HepG2 (cell line): Measurements from ENCODE around the gene ISG20L2. TPM values are rescaled to one million over a fixed set of nuclear protein-coding genes. Genes with fewer than 3 reads are reported as not detected.
A peak's percentile ranks its signal among the peaks of the same experiment; 100 is the strongest.

Experiments used
- HOMEZ ChIP-seq: IDR thresholded peaks from 2 replicates; pipeline ENCODE4 v1.6.1; 2016; ENCODE audit warnings: low read depth
- HOXA7 ChIP-seq: sonication (generic); formaldehyde crosslinking; IDR thresholded peaks from 2 replicates; pipeline ENCODE4 v1.8.1; 2022; ENCODE audit warnings: mild to moderate bottlenecking, missing genetic modification reagents, moderate library complexity
- HOXD1 ChIP-seq: sonication (generic); formaldehyde crosslinking; IDR thresholded peaks from 2 replicates; pipeline ENCODE4 v1.5.0; 2020; ENCODE audit warnings: missing genetic modification reagents
- JARID2 ChIP-seq: sonication (generic); formaldehyde crosslinking; IDR thresholded peaks from 2 replicates; pipeline ENCODE4 v1.8.1; 2023; ENCODE audit warnings: missing genetic modification reagents, inconsistent platforms; ENCODE audit not compliant: insufficient replicate concordance
- JUN ChIP-seq: sonication (generic); formaldehyde crosslinking; IDR thresholded peaks from 2 replicates; pipeline ENCODE4 v1.4.0; 2020; ENCODE audit warnings: mild to moderate bottlenecking, missing genetic modification reagents
- MXD4 ChIP-seq: IDR thresholded peaks from 2 replicates; pipeline ENCODE4 v1.6.1; 2016; ENCODE audit warnings: mild to moderate bottlenecking, missing biosample characterization, missing genetic modification reagents
- SIN3A ChIP-seq: IDR thresholded peaks from 2 replicates; pipeline ENCODE4 v1.6.1; 2011; ENCODE audit warnings: low read depth, mild to moderate bottlenecking, control low read depth, low read length, borderline replicate concordance
- TOPORS ChIP-seq: sonication (generic); formaldehyde crosslinking; IDR thresholded peaks from 2 replicates; pipeline ENCODE4 v1.8.0; 2023; ENCODE audit warnings: mild to moderate bottlenecking, missing genetic modification reagents
- TRAFD1 ChIP-seq: sonication (generic); formaldehyde crosslinking; IDR thresholded peaks from 2 replicates; pipeline ENCODE4 v1.5.1; 2020; ENCODE audit warnings: missing genetic modification reagents, mild to moderate bottlenecking, borderline replicate concordance
- U2AF2 ChIP-seq: fragments of 200-400 bp; formaldehyde crosslinking; IDR thresholded peaks from 2 replicates; pipeline ENCODE4 v1.6.1; 2017; ENCODE audit warnings: low read depth, mild to moderate bottlenecking, low read length
- ZNF766 ChIP-seq: sonication (generic); formaldehyde crosslinking; IDR thresholded peaks from 2 replicates; pipeline ENCODE4 v1.5.0; 2020; ENCODE audit warnings: missing genetic modification reagents, borderline replicate concordance
- polyA plus RNA-seq, 8 experiments: library from polyadenylated mRNA; depleted of rRNA in 3 of 8; stranded (reverse) in 7 of 8; unstranded in 1 of 8; fragments of >200 nt; fragmentation: Illumina TruSeq in 4 of 8; extraction: Trizol in 4 of 8; gene quantifications; 2 replicates each; pipeline versions ENCODE4 v1.2.1 to v1.2.3, GENCODE V29; 2011 to 2016; ENCODE audit warnings: low read depth in 4 of 8, missing spikeins in 1 of 8, mixed read lengths in 1 of 8; ENCODE audit not compliant: insufficient read depth in 1 of 8
- total RNA-seq, 5 experiments: library from RNA; depleted of rRNA; stranded (reverse); fragments of >200 nt; fragmentation: Illumina TruSeq; extraction: Trizol; gene quantifications; 2 replicates each; pipeline ENCODE4 v1.2.3, GENCODE V29; 2016; ENCODE audit warnings: low read depth in 1 of 5
- TF ChIP-seq, protein P1 (sequence below): sonication (generic); formaldehyde crosslinking; IDR thresholded peaks from 2 replicates; pipeline ENCODE4 v1.4.0; 2020; ENCODE audit warnings: missing genetic modification reagents, borderline replicate concordance
- TF ChIP-seq, protein P2 (sequence below): sonication (generic); formaldehyde crosslinking; IDR thresholded peaks from 2 replicates; pipeline ENCODE4 v1.4.0; 2020; ENCODE audit warnings: missing genetic modification reagents
- TF ChIP-seq, protein P3 (sequence below): sonication (generic); formaldehyde crosslinking; IDR thresholded peaks from 2 replicates; pipeline ENCODE4 v1.4.0; 2020; ENCODE audit warnings: mild to moderate bottlenecking, missing genetic modification reagents

The ISG20L2 gene
- total and polyA plus RNA-seq, 2 of the 13 experiments (the other 11 are each of a cell fraction or from before 2014, with no cell fraction given), result 19.8 to 21.3 TPM

DNA sequence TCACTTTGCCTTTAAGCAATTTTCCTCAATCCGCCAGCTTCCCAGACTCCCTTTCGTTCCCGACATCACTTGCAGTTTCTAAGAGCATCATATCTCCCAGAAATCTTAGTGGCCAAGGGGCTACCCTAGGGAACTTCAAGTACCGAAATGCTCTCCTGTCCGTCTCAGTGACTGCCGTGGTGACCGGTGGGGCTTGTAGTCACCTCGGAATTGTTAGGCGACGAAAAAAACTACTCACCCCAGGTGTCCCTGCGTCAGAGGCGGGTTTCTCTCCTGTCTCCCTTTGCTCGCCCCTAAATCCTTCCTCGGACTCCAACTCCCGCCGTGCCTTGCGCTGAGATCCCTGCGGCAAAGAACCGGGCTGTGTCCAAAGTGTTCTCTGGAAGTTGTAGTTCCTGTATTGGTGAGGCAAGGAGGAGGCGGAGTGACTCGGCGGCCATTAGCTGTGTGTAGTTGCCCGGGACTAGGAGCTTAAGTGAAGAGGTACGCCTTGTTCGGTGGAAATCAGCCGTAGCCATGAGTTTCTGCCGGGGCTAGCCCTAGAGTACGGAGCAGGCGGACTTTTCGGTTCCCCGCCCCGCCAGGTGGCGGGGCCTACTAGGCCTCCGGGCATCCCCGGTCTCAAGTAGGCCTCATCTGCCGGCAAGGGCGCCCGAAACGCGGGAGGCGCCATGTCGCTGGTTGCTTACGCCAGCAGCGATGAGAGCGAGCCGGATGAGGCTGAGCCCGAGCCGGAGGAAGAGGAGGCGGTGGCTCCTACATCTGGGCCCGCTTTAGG, 38.7 kb upstream of the ISG20L2 start, which contains the start of gene PRCC (continued):
- TF ChIP-seq, protein P1, sequence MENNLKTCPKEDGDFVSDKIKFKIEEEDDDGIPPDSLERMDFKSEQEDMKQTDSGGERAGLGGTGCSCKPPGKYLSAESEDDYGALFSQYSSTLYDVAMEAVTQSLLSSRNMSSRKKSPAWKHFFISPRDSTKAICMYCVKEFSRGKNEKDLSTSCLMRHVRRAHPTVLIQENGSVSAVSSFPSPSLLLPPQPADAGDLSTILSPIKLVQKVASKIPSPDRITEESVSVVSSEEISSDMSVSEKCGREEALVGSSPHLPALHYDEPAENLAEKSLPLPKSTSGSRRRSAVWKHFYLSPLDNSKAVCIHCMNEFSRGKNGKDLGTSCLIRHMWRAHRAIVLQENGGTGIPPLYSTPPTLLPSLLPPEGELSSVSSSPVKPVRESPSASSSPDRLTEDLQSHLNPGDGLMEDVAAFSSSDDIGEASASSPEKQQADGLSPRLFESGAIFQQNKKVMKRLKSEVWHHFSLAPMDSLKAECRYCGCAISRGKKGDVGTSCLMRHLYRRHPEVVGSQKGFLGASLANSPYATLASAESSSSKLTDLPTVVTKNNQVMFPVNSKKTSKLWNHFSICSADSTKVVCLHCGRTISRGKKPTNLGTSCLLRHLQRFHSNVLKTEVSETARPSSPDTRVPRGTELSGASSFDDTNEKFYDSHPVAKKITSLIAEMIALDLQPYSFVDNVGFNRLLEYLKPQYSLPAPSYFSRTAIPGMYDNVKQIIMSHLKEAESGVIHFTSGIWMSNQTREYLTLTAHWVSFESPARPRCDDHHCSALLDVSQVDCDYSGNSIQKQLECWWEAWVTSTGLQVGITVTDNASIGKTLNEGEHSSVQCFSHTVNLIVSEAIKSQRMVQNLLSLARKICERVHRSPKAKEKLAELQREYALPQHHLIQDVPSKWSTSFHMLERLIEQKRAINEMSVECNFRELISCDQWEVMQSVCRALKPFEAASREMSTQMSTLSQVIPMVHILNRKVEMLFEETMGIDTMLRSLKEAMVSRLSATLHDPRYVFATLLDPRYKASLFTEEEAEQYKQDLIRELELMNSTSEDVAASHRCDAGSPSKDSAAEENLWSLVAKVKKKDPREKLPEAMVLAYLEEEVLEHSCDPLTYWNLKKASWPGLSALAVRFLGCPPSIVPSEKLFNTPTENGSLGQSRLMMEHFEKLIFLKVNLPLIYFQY (CRISPR knock-in tag), result peak; percentile 23; the same call in 1 of the 2 replicates
- TF ChIP-seq U2AF2 (no peak), JUN (CRISPR knock-in tag) (no peak), SIN3A (peak; percentile 70; the same call in 1 of the 2 replicates), HOXA7 (CRISPR knock-in tag) (no peak), JARID2 (CRISPR knock-in tag) (peak; percentile 52), TRAFD1 (no peak), TOPORS (CRISPR knock-in tag) (peak; percentile 66; the same call in 1 of the 2 replicates), MXD4 (CRISPR knock-in tag) (no peak; the same call in 1 of the 2 replicates), HOXD1 (CRISPR knock-in tag) (0 out of 2 replicates have a peak, but pooled peaks have one; percentile 72), ZNF766 (peak; percentile 74; the same call in 1 of the 2 replicates), HOMEZ (no peak)
- TF ChIP-seq, protein P2, sequence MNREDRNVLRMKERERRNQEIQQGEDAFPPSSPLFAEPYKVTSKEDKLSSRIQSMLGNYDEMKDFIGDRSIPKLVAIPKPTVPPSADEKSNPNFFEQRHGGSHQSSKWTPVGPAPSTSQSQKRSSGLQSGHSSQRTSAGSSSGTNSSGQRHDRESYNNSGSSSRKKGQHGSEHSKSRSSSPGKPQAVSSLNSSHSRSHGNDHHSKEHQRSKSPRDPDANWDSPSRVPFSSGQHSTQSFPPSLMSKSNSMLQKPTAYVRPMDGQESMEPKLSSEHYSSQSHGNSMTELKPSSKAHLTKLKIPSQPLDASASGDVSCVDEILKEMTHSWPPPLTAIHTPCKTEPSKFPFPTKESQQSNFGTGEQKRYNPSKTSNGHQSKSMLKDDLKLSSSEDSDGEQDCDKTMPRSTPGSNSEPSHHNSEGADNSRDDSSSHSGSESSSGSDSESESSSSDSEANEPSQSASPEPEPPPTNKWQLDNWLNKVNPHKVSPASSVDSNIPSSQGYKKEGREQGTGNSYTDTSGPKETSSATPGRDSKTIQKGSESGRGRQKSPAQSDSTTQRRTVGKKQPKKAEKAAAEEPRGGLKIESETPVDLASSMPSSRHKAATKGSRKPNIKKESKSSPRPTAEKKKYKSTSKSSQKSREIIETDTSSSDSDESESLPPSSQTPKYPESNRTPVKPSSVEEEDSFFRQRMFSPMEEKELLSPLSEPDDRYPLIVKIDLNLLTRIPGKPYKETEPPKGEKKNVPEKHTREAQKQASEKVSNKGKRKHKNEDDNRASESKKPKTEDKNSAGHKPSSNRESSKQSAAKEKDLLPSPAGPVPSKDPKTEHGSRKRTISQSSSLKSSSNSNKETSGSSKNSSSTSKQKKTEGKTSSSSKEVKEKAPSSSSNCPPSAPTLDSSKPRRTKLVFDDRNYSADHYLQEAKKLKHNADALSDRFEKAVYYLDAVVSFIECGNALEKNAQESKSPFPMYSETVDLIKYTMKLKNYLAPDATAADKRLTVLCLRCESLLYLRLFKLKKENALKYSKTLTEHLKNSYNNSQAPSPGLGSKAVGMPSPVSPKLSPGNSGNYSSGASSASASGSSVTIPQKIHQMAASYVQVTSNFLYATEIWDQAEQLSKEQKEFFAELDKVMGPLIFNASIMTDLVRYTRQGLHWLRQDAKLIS (CRISPR knock-in tag), result no peak
- TF ChIP-seq, protein P3, sequence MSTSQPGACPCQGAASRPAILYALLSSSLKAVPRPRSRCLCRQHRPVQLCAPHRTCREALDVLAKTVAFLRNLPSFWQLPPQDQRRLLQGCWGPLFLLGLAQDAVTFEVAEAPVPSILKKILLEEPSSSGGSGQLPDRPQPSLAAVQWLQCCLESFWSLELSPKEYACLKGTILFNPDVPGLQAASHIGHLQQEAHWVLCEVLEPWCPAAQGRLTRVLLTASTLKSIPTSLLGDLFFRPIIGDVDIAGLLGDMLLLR (CRISPR knock-in tag), result no peak
